IPS-NIHi7 (cell line): ENCODE data around the gene NEDD9.

Source experiments
- DNase-seq: peaks from one replicate; pipeline ENCODE4 v3.0.0; 2012; ENCODE audit warnings: mixed read lengths; ENCODE audit errors: extremely low spot score

NEDD9 gene

DNA sequence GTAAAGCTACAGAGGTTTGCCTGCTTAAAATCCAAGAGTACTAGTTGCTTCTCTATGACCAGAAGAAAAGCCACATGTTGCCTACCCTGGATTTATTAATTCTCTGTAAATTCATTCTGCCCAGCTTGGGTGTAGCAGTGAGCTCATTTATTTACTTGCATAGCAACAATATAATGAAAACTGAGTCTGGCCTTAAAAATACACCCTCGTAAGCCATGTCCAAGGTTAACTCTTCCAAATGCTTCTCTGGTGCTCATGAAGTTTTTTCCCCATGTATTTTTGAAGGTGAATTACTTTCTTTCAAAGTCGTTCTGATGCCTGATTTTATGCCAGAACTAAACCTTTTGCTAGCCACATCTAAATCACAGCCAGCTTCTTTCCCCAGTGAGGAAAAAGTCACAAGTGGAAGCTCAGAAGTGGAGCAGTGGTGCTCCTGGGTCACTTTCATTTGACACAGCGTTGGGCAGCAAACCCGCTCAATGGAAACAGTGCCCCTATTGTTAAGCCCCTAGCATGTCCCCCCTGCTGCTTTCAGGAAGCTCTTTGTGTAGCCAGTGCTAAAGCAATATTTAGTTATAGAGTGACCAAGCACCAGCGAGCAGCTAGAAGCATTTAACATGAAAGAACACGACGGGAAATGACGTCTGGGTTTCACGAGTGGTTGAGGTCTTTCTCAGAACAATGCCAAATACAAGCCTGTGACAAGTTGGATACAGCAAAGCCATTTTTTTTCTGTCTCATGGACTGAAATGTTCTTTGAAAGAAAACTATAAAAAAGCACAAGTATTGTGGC, 29.8 kb downstream of the NEDD9 start:
- DNase-seq = peak; percentile 51

DNA sequence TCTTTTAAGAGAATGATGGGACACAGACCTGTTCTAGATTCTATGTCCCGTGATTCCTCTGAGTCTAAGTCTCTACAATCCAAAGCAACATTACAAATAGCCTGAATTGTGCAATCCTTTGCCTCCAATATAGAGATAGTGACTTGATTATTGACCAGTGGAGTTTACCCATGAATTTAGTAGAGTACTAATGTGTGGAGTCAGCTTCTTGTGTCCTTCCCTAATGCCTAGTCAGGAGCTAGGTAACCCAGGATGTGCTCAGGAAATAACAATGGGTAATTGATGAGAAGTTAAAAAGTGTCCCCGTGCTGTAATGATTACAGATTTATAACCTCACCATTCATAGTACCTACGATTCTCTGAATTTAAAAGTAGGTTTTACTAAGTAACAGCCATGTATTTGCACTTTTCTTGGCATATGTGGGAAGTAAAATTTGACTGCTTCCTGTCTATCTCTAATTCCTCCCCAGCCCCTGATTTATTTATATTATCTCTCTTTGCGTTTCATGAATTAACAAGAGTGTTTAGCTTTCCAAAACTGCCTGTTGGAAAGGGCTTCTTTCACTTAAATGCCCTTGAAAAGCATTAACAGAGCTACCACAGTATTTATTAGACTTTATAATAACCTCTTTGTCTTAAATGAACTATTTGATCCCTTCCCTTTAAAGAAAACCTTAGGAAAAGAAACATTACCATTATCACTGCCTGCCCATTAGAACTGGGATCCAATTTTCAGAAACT, 30.5 kb downstream of the NEDD9 start:
- no peak for DNase-seq

DNA sequence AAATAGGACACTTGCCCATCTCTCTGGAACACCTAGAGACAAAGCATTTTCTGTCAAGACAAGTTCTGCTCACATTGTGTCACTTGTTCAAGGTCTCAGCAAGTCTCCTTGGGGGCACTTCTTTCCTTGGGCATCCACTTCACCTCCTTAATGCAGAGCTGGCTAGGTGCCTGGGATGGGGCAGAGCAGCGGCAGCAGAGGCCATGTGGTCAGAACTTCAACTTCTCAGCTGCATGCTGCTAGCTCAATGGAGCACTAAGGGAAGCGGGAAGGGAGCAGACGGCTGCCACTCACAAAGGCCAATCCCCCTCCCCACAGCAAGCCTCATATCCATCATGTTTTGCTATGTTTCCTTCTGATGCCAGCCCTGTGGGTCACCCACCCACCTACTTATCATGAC, 31.5 kb downstream of the NEDD9 start:
- DNase-seq = no peak

DNA sequence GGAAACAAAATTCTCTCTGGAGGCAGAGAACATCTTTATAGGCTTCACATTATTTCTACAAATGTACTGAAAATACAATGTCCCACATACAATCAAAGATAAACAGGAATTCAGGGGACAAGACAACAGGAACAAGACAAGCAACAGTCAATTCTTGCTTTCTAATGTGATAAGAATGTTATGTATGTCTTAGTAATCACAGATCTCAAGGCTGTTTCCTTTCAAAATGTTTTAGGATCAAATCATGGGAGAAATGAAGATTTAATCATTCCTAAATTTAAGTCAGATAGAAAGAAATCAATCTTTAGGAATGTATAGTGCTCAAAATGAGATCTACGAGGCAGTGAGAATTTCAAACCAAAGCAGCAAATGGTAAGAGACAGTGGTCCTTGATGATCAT, 32.1 kb downstream of the NEDD9 start:
- no peak for DNase-seq

DNA sequence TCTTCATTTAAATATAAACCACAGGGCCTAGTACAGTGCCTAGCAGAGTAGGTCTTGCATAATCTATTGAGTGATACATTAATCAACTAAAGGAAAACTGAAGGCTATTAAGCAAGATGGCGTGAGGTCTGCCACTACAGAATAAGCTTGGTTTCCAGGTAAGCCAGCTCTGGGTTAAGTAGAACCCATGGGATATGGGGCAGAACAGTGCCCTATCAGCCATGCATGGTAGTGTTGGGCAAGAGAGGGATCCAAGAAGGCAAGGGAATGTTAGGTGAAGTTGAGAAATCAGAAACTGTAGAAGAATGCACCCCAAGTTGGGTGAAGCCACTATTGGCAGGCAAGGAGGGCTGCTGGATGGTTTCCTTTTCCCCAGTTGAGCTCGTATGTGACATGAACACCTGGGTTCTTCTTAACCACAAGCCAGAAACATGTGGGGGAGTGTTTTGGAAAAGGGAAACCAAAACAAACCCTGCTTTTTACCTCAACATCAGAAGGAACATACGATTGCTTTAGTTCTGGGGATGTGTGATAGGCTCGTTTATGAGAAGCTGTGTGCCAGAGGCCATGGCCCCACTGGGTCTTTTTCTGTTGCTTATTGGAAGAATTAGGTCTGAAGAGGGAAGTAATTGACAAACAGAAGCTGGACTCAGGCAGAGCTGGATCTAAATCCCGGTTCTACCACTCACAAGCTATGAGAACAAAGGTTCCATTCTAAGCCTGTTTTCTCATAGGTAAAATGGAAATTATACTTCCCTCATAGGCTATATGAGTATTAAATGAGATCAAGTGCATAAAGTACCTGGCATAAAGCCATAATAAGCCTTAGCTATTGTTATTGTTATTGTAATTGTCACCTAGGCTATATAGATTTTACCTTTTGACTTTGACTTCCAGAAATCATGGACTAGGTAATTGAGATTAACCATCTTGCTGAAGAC, 33.5 kb downstream of the NEDD9 start:
- DNase-seq = no peak

DNA sequence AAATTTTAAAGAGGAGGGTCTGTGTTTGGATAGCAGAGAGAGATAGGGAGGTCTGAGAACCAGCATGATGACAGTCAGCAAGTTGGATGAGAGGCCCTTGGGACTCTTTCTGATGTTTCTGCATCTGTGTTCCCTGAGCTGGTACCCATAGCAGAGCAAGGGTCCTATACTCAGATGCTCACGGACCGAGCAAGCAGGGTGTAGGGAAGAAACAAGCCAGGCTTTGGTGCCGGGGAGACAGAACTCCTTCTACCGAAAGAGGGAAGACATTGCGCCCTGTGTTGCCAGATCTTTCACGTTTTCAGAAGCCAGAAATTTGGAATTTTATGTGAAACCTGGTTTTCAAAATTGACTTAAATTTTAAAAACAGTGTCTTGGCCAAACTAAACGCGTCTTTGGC, 34.6 kb downstream of the NEDD9 start:
- DNase-seq = no peak

DNA sequence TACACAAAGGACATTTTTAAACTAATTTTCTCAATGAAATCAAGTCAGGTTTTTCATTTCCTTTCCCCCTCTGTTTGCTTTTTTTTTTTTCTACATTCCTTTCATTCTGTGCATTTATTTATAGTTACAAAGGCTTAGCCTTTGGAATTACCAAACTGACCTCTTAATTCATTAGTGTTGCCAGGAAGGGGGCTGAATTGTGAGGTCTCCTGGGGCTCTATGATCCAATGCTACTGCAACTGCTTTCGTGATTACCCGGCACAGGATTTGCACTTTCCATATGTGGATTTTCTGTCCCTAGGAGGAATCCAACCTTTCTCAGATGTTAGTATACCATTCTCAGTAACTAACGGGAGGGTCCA, 35.3 kb downstream of the NEDD9 start:
- no peak for DNase-seq

DNA sequence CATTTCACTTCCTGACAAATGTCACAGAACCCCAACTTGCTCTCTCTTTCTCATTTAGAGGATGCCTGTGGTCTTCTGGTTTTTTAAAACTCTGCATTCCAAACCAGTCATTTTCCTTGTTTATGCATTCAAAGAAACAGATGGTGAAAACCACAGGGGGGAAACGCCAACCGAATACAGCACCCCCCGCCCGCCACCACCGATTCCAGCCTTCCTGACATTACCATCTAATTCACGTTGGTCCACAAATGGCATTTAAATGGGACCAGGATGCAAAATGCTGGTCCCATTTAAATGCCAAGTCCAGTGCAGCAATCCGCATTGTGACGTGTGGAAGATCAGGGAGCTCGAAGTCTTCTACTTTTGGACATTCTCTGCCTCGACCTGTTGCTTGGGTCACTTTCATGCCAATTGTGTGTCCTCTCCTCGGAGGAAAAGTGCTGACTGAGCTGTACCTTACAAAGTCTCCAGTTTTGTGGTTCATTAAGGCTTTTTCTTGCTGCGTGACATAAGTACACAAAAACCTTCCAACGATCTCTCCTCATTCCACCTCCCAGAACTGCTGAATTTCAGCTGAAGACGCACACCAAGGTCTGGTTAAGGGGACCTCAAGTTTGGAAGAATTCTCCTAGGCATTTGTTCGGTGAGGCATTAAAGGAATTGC, 35.8 kb downstream of the NEDD9 start:
- no peak for DNase-seq

DNA sequence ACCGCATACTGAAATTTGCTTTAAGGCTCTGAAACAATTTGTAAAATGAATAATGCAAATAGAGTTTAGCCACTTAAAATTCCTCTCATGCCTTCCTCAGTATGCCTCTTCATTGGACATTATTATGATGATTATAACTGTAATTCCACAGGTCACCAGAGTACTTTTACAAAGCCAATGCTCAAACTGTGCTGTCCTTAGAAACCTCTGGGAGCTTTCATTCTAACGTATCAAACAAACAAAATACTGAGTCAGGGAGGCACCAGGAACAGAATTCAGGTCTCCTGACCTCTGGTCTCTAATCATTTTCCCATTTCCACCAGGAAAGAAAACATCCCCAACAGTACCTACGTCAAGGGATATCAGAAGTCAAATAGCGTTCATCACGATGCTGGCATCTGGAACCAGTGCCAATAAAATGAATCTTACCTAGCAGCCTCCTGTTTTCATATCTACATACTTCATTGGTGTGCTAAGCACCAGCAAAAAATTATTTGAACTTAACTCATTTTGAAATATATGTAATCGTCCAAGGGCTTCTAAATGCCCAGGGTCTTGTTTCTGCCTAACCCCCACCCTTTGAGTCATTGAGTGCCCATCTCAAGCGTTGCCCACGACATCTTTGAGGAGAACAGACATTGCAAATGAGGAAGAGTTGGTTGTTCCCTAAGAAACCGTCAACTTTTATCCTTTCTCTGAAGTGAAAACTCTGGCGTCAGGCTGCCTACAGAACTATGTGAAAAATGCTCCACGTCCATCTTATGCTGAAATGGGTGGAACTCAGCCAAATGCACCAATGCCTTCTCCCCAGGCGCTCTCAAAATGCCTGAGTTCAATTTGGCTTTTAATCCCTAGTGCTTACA, 37.9 kb downstream of the NEDD9 start:
- no peak for DNase-seq

DNA sequence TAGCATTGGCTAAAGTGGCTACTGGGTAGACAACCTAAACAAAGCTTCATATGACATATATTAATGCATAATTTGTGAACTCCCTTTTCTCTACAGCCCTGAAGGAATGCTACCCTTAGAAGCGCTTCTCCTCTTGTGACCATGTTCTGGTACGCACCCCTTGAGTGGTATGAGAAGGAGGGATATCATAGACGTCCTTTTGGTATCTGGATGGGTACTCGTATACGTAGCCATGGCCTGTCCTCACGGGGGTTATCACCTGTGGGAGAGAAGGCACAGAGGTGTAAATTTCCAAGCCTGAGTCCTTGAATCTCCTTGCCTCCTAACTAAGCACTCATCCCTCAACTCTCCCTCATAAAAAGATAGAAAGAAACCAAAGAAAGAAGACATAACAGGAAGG, 39.0 kb downstream of the NEDD9 start:
- DNase-seq = no peak

DNA sequence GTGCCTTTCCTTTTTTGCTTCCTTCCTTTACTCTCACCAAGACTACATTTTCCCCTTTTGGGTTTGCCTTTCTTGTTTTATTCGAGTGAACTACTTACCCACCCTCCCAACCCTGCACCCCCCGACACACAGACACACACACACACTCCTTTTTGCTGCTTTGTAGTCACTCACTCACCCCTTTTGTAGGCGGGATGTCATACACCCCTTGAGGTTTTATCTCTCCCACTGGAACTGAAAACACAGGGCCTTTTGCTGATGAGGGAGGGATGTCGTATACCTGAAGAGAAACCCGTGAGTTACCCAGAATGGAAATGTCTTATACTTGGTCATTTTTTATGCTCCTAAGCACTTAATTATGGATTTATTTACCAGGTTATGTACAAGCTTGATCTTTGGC, 40.3 kb downstream of the NEDD9 start:
- DNase-seq = no peak

DNA sequence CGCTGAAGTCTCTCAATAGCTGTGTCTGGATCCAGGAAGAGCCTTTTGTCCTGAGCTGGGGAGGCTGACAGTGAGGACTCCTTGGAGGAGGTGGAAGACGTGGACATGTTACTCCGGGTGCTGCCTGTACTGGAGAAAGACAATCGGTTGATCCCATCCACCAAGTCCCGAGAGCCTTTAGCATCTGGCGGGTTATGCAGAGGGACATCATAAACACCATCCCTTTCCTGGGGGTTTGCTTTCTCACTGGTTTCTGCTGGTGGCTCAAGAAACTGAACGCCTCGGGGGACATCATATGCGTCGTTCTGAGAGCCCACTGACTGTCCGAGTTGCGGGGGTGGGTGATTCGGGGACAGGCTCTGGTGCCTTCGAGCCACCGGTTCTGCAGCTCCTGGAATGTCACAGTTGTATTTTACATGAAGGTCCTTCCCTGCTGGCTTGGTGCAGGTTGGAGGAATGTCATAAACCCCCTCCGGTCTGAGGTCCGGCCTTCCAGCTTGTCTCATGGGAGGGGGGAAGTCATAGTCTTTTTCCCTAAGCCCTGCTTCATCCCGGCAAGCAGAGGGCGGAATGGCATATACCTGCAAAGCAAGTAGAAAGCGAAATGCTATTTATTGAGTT, 41.7 kb downstream of the NEDD9 start:
- DNase-seq = no peak

DNA sequence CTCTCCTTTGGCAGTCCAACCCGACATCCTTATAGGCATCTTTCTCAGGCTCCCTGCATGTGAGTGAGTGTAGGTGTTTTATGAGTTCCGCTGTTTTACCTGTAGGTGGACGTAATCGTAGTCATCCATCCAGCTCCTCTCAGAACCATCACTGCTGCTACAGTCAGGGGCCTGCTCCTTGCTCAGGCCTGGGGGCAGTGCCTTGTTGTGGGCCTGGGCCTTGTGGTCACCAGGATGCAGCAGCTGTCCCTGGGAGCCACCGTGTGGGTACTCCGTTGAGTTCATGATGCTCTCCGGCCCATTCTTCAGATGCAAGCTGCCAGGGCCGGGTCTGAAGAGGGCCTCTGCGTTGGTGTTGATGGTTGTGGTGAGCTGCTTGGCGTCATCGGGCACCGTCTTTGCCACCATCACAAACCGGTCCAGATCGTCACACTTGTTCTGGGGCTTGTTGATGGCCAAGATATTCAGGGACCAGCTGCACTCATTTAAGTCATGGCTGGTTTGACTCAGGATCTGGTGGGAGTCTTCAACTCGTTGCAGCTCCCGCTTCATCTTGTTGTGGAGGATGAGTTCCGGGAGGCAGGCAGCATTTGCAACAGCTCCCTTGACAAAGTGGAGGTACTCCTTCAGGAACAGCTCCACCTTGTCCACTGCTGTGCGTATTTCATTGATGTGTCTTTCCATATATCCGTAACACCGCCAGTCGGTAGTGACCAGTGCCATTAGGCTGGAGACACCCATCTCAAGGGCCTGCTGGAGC, 42.4 kb downstream of the NEDD9 start:
- no peak for DNase-seq

DNA sequence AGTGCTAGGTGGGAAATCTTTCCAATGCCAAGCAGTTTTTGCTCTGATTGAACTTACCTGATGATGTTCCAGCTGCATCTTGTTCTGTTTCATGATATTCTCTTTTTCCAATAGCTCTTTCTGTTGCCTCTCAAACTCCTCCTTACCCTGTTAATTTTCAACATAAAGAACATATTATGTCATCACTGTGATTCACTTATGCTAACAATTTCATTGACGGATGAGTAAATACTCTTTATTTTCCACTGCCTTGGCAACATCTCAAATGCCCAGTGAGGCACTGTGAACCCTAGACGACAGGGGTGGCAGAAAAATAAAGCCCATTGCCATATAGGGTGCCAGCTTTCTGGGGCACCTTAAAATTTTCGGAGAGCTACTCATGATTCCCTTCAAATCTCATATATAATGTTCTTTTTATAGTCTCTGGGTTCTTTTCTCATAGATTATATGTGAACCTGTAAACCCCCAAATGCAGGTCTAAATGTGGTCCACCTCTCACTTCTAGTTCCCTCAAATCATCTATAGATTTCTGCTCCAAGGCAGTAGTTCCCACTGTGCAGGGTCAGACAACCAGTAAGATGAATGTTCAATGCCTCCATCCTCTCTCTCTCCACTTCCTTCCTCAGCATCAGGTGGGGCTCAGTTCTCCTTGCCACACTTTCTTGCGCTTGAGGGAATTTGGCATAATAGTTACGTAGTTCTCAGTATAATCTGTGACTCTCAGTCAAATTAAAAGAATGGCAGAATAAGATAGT, 44.1 kb downstream of the NEDD9 start:
- no peak for DNase-seq

DNA sequence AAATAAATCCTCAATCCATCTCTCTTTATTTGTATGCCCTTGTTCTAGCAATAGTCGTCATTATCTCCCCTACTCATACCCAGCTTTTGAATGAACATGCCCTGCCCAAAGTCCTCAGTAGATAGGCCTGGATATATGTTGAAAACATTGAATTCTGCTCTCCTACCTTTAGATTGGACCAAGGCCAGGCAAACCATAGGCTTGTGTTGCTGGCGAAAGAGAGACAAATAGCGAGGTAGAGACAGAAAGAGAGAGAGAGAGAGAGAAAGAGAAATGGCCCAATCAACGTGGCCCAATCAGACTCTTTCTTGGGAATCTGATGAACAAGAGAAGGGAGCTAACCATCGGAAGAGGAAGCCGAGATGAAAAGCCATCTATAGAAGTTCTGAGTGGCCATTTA, 45.2 kb downstream of the NEDD9 start:
- DNase-seq = no peak

DNA sequence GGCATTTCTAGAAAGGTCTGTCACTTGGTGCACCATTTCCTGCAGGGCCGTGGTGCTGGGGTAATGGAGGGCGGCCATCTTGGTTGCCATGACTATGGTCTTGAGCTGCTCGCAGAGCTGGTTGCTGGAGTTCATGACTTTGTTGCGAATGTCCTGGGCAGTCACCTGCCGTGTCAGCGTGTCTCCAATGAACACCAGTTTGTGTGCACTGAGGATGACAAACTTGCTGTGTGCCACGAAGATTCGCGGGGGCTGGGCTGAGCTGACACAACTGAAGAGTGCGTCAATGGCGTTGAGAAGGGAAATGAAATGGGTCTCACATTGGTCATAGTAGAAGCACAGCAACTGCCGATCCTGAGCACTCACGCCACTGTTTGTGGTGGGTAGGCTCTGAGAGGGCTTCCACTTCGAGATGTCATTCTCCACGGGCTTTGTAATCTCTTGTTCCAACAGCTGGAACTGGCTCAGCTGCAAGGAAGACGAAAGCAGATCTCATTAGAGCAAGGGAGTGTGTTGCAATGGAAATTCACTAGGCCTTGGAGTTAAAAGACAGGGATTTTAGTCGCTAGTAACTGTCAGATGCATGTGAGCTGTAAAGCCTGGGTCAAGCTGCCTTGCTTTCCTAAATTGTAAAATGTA, 47.1 kb downstream of the NEDD9 start:
- no peak for DNase-seq

DNA sequence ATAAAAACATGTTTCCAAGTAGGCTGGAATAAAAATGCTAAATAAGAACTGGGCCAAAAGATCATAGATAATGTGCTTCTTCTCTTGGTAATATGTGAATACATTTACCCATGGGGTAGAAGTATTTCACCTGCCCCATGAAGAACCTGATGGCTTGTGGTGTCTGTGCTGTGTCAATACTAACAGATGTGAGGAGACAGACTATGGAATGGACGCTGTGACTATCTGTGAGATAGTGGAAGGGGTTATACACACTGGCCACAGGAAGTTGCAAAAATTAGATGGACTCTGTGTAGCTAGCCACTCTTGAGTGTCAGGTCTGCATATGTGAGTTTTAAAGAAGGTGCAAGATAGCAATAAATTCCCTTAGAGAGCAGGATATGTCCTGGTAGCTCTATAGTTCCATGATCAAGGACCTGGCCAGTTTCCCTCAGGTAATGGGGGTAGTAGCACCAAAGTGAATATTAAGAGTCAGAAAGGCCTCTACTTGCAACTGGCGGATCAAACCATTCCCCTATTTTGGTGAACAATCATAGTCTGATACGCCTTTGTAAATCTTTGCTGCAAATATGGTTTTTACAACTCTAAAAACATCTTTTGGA, 48.6 kb downstream of the NEDD9 start:
- no peak for DNase-seq
